DND-41 (cell line): Measurements from ENCODE around the gene HNRNPH1.
"Not testable (repeated sequence)": the region's sequence is repeated elsewhere in the genome, so short reads cannot be mapped to it uniquely, and the experiment has no call there.

Source experiments
- ATAC-seq: fragments of 200-7000 bp; cut with Tn5 transposase; 3 replicates; pipeline ENCODE4 v1.9.1; 2021; ENCODE audit warnings: low read depth; ENCODE audit not compliant: insufficient read depth
- DNase-seq: peaks from one replicate; pipeline ENCODE4 v3.0.0-alpha.2; 2020
- H2AFZ ChIP-seq: 2 replicates; pipeline ENCODE4 v1.6.0; 2012; ENCODE audit warnings: low read depth, low read length
- H3K27ac ChIP-seq: 2 replicates; pipeline ENCODE4 v1.5.1; 2012; ENCODE audit warnings: low read length, inconsistent platforms
- H3K27me3 ChIP-seq: fragments of 200-600 bp; sonication (generic); 2 replicates; pipeline ENCODE4 v1.6.0; 2012; ENCODE audit warnings: low read length, mild to moderate bottlenecking, inconsistent platforms; ENCODE audit not compliant: insufficient read depth, poor library complexity
- H3K36me3 ChIP-seq: 2 replicates; pipeline ENCODE4 v1.5.1; 2012; ENCODE audit warnings: low read length, inconsistent platforms; ENCODE audit not compliant: insufficient read depth
- H3K4me1 ChIP-seq: 2 replicates; pipeline ENCODE4 v1.5.1; 2012; ENCODE audit warnings: mild to moderate bottlenecking, low read length; ENCODE audit not compliant: insufficient read depth
- H3K4me2 ChIP-seq: 2 replicates; pipeline ENCODE4 v1.6.0; 2012; ENCODE audit warnings: mild to moderate bottlenecking, moderate library complexity, low read length, inconsistent platforms; ENCODE audit not compliant: insufficient read depth
- H3K4me3 ChIP-seq, 2 experiments: fragments of 200-600 bp in 1 of 2; shearing (Covaris generic) in 1 of 2; 2 replicates each; pipeline ENCODE4 v1.5.1; 2012 to 2016; ENCODE audit warnings: inconsistent platforms in 2 of 2, low read length in 2 of 2, mild to moderate bottlenecking in 2 of 2, low read depth in 1 of 2, moderate library complexity in 1 of 2
- H3K79me2 ChIP-seq: 2 replicates; pipeline ENCODE4 v1.6.0; 2012; ENCODE audit warnings: low read length, inconsistent platforms; ENCODE audit not compliant: insufficient read depth
- H3K9ac ChIP-seq: 2 replicates; pipeline ENCODE4 v1.6.0; 2012; ENCODE audit warnings: low read depth, mild to moderate bottlenecking, inconsistent platforms, low read length, moderate library complexity
- H3K9me3 ChIP-seq: 2 replicates; pipeline ENCODE4 v1.5.1; 2012; ENCODE audit warnings: low read length, moderate library complexity, mild to moderate bottlenecking, inconsistent platforms; ENCODE audit not compliant: insufficient read depth, severe bottlenecking
- H4K20me1 ChIP-seq: 2 replicates; pipeline ENCODE4 v1.6.0; 2012; ENCODE audit warnings: low read length; ENCODE audit not compliant: insufficient read depth
- EZH2 ChIP-seq: IDR thresholded peaks from 3 replicates; pipeline ENCODE4 v1.6.1; 2012; ENCODE audit warnings: borderline replicate concordance, low read depth, mild to moderate bottlenecking, moderate library complexity, low read length, inconsistent platforms; ENCODE audit not compliant: severe bottlenecking
- TF ChIP-seq, protein P1 (sequence below): IDR thresholded peaks from 2 replicates; pipeline ENCODE4 v1.5.1; 2012; ENCODE audit warnings: borderline replicate concordance, low read length, moderate library complexity, mild to moderate bottlenecking; ENCODE audit not compliant: poor library complexity, severe bottlenecking; ENCODE audit errors: extremely low read depth

HNRNPH1 gene

DNA sequence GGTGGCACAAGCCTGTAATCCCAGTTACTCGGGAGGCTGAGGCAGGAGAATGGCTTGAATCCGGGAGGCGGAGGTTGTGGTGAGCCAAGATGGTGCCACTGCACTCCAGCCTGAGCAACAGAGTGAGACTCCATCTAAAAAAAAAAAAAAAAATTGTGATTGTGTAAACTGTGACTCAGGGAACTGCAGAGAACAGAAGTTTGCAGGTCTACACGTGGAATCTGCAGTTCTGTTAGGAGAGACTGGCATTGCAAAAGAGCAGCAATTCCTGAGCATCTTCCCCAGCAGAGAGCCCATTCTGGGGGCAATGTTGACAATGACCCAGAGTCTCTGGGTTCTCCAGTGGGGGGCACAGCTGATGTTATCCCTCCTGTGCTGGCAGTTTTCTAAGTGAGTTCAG lies 18.3 kb upstream of the HNRNPH1 start:
- DNase-seq, H3K9me3 ChIP-seq, H4K20me1 ChIP-seq, H3K4me1 ChIP-seq, ATAC-seq, H3K79me2 ChIP-seq, H3K27me3 ChIP-seq, H3K27ac ChIP-seq, H3K9ac ChIP-seq, H3K36me3 ChIP-seq, H3K4me2 ChIP-seq, H2AFZ ChIP-seq, H3K4me3 ChIP-seq: not testable (repeated sequence)

DNA sequence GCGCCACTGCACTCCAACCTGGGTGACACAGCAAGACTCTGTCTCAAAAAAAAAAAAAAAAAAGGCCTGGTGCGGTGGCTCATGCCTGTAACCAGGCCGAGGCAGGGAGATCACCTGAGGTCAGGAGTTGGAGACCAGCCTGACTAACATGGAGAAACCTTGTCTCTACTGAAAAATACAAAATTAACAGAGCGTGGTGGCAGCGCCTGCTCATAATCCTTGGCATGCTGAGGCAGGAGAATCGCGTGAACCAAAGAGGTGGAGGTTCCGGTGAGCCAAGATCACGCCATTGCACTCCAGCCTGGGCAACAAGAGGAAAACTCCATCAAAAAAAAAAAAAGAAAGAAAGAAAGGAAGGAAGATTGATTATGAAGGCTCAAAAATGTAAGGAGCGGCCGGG lies 15.8 kb upstream of the HNRNPH1 start:
- not testable (repeated sequence) for ATAC-seq, H3K79me2 ChIP-seq, H4K20me1 ChIP-seq, H3K9me3 ChIP-seq, H3K4me1 ChIP-seq, H3K27me3 ChIP-seq, H2AFZ ChIP-seq, H3K9ac ChIP-seq, H3K36me3 ChIP-seq, DNase-seq, H3K4me2 ChIP-seq, H3K4me3 ChIP-seq, H3K27ac ChIP-seq

DNA sequence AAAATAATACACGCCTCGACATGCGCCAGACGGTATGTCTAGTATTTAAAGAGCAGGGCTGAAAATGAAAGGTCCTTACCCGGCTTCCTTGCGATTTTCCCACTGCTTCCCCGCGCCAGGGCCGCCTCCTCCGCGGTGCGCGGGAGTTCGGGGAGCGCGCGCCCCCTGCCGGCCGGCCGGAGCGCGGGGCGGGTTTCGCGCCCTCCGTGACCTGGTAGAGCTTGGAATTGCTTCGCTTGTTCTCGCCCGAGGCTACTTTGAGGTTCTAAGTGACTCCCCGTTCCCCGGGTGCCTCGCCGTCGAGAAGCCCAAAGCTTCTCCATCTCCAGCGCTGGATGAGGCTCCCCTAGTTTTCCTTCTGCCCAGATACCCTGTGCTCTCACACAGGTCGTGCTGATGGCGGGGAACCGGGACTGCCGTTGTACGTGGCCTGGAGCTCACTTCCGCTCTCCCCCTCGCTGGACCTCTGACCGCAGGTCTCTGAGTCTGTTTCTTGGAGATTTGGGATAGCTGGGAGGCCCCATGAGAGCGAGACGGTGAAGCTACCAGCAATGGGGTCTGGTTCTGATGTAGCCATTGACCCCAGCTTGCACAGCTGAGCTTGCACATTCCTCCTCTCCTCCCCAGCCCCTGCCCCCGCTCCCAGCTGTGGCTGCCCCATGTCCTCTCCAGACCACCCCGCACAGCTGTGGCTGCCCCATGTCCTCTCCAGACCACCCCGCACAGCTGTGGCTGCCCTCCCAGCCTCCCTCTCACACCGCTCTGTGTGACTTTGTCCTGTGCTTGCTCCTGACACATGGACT lies 11.1 kb upstream of the HNRNPH1 start:
- peaks cover 18% of the 10 kb centered on the region for H3K79me2 ChIP-seq
- H3K4me1 ChIP-seq: peaks cover 11% of the 10 kb centered on the region
- H4K20me1 ChIP-seq, H3K9ac ChIP-seq, H3K4me3 ChIP-seq, DNase-seq, H3K9me3 ChIP-seq, H3K36me3 ChIP-seq, H3K27ac ChIP-seq, H3K27me3 ChIP-seq: not testable (repeated sequence)
- H2AFZ ChIP-seq: peak overlapping the region; percentile 70
- peak; percentile 95 for ATAC-seq
- H3K4me2 ChIP-seq: peak overlapping the region; percentile 55; the same call in 1 of the 2 replicates

DNA sequence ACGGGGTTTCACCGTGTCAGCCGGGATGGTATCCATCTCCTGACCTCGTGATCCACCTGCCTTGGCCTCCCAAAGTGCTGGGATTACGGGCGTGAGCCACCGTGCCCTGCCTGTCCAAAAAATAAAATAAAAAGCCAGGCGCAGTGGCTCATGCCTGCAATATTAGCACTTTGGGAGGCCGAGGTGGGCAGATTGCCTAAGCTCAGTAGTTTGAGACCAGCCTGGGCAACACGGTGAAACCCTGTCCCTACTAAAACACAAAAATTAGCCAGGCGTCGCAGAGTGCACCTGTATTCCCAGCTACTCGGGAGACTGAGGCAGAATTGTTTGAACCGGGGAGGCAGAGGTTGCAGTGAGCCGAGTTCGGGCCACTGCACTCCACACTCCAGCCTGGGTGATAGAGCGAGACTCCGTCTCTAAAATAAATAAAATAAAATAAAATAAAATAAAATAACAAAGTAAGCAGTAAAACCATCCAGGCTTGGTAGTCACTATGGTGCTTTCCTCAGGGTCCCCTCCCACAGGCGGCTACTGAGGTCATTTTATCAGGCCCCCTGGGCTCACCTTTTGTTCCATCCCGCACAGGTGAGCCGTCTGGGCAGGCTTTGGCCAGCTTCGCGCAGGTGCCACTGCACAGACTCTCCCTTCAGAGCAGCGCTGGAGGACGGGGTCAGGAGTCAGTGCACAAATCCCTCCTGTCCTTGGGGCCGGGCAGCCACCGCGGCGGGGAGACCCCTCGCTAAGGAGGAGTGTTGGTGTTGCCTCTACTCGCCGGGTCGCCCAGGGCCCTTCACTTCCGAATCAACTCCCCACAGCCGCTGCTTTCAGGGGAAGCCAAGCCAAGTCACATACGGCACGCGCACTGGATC lies 10.3 kb upstream of the HNRNPH1 start:
- not testable (repeated sequence) for H3K9me3 ChIP-seq, H3K27ac ChIP-seq, H4K20me1 ChIP-seq, H3K27me3 ChIP-seq, DNase-seq, H3K36me3 ChIP-seq
- Histone ChIP-seq H3K4me3 (peak overlapping the region; percentile 30 to 64; a peak in 3 of 4 replicates), H3K9ac (peak overlapping the region; percentile 56), H2AFZ (peak overlapping the region; percentile 61), H3K4me1 (peaks cover 11% of the 10 kb centered on the region), H3K79me2 (peaks cover 18% of the 10 kb centered on the region), H3K4me2 (peak overlapping the region; percentile 78)
- peak; percentile 78 for ATAC-seq

DNA sequence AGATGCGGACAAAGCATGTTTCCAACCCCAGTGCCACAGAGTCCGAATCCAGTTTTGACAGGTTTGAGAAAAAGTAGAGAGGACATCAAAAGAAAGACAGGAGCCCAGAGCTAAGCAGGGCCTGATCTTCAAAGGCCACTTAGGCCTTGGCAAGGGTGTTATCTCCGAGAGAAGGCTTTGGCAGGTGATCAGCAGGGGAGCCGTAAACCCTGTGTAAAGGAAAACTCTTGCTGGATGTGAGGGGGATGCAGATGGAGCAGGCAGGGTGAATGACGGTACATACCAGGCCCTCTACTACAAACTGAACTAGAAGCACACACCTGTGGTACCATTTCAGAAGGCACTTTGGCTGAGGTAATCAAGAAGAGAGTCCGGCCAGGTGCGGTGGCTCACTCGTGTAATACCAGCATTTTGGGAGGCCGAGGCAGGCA lies 1.4 kb upstream of the HNRNPH1 start:
- H3K4me1 ChIP-seq: peaks cover 33% of the 10 kb centered on the region
- no peaks in the 10 kb centered on the region for H3K9me3 ChIP-seq
- H3K79me2 ChIP-seq: peaks cover 58% of the 10 kb centered on the region
- no peak for TF ChIP-seq EZH2
- TF ChIP-seq, protein P1, sequence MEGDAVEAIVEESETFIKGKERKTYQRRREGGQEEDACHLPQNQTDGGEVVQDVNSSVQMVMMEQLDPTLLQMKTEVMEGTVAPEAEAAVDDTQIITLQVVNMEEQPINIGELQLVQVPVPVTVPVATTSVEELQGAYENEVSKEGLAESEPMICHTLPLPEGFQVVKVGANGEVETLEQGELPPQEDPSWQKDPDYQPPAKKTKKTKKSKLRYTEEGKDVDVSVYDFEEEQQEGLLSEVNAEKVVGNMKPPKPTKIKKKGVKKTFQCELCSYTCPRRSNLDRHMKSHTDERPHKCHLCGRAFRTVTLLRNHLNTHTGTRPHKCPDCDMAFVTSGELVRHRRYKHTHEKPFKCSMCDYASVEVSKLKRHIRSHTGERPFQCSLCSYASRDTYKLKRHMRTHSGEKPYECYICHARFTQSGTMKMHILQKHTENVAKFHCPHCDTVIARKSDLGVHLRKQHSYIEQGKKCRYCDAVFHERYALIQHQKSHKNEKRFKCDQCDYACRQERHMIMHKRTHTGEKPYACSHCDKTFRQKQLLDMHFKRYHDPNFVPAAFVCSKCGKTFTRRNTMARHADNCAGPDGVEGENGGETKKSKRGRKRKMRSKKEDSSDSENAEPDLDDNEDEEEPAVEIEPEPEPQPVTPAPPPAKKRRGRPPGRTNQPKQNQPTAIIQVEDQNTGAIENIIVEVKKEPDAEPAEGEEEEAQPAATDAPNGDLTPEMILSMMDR: no peak
- H3K27me3 ChIP-seq: no peaks in the 10 kb centered on the region
- peak overlapping the region; percentile 96 for H3K27ac ChIP-seq
- peak overlapping the region; percentile 82 for H3K4me2 ChIP-seq
- H3K36me3 ChIP-seq: peaks cover 34% of the 10 kb centered on the region
- H2AFZ ChIP-seq: peak overlapping the region; percentile 81
- H3K9ac ChIP-seq: peak overlapping the region; percentile 97
- peaks cover 34% of the 10 kb centered on the region for H4K20me1 ChIP-seq
- H3K4me3 ChIP-seq: peak overlapping the region; percentile 49 to 66; a peak in 3 of 4 replicates
- no peak for ATAC-seq
- DNase-seq: no peak
